ENCODE data around the gene MIA. TPM values are rescaled to one million over a fixed set of nuclear protein-coding genes. Genes with fewer than 3 reads are reported as not detected.
"Not testable (repeated sequence)": the region's sequence is repeated elsewhere in the genome, so short reads cannot be mapped to it uniquely, and the experiment has no call there.

The MIA gene
- total RNA-seq (2014; rRNA removed; shearing (Covaris generic)), result 3.8 TPM in 1 of 2 replicates, not detected in the other

GRCh38 chr19:40774916-40775631, at the start of gene MIA:
TSS of gene MIA (plus strand) at chr19:40775521. CDS start at chr19:40775543, 22 bp downstream.
- in situ Hi-C loops (cut with HindIII; ENCODE audit: low sequenced_read_pairs), result no loop called here
- DNase-seq (ENCODE audit: low spot score), result no peak

- DNase-seq (ENCODE audit: low spot score), result no peak
- in situ Hi-C loops (cut with HindIII; ENCODE audit: low sequenced_read_pairs), result no loop called here
Measured at GRCh38 chr19:40726279-40726678, 49.0 kb upstream of the MIA start.

- DNase-seq (ENCODE audit: low spot score); in situ Hi-C loops (cut with HindIII; ENCODE audit: low sequenced_read_pairs): not testable (repeated sequence)
Measured at GRCh38 chr19:40730065-40730464, 45.3 kb upstream of the MIA start.

GRCh38 chr19:40732304-40732703, 43.0 kb upstream of the MIA start:
- in situ Hi-C loops (cut with HindIII; ENCODE audit: low sequenced_read_pairs); DNase-seq (ENCODE audit: low spot score): not testable (repeated sequence)

GRCh38 chr19:40733149-40733548, 42.2 kb upstream of the MIA start:
- no peak for DNase-seq (ENCODE audit: low spot score)
- in situ Hi-C loops (cut with HindIII; ENCODE audit: low sequenced_read_pairs), result no loop called here

- DNase-seq (ENCODE audit: low spot score), result no peak
- in situ Hi-C loops (cut with HindIII; ENCODE audit: low sequenced_read_pairs), result no loop called here
Measured at GRCh38 chr19:40735013-40735771, 40.1 kb upstream of the MIA start.

GRCh38 chr19:40736661-40737060, 38.7 kb upstream of the MIA start:
- DNase-seq (ENCODE audit: low spot score), result no peak
- in situ Hi-C loops (cut with HindIII; ENCODE audit: low sequenced_read_pairs), result no loop called here

- DNase-seq (ENCODE audit: low spot score), result no peak
- in situ Hi-C loops (cut with HindIII; ENCODE audit: low sequenced_read_pairs), result no loop called here
Measured at GRCh38 chr19:40737102-40737644, 38.1 kb upstream of the MIA start.

GRCh38 chr19:40739030-40739839, 36.1 kb upstream of the MIA start:
- peak; percentile 22 for DNase-seq (ENCODE audit: low spot score)
- in situ Hi-C loops (cut with HindIII; ENCODE audit: low sequenced_read_pairs), result no loop called here

GRCh38 chr19:40739871-40740703, 35.2 kb upstream of the MIA start:
- in situ Hi-C loops (cut with HindIII; ENCODE audit: low sequenced_read_pairs), result no loop called here
- DNase-seq (ENCODE audit: low spot score), result no peak

GRCh38 chr19:40740747-40741146, 34.6 kb upstream of the MIA start:
- peak; percentile 36 for DNase-seq (ENCODE audit: low spot score)
- in situ Hi-C loops (cut with HindIII; ENCODE audit: low sequenced_read_pairs), result no loop called here

- in situ Hi-C loops (cut with HindIII; ENCODE audit: low sequenced_read_pairs), result no loop called here
Measured at GRCh38 chr19:40741527-40742390, 33.6 kb upstream of the MIA start.

GRCh38 chr19:40742477-40742876, 32.8 kb upstream of the MIA start:
- in situ Hi-C loops (cut with HindIII; ENCODE audit: low sequenced_read_pairs), result no loop called here
- DNase-seq (ENCODE audit: low spot score), result peak; percentile 40

More at GRCh38 chr19:40741527-40742390, 33.6 kb upstream of the MIA start:
- DNase-seq (ENCODE audit: low spot score), result peak; percentile 26

- in situ Hi-C loops (cut with HindIII; ENCODE audit: low sequenced_read_pairs), result no loop called here
- no peak for DNase-seq (ENCODE audit: low spot score)
Measured at GRCh38 chr19:40742886-40743285, 32.4 kb upstream of the MIA start.

GRCh38 chr19:40743926-40744325, 31.4 kb upstream of the MIA start:
- no peak for DNase-seq (ENCODE audit: low spot score)
- in situ Hi-C loops (cut with HindIII; ENCODE audit: low sequenced_read_pairs), result no loop called here

GRCh38 chr19:40744554-40745401, 30.5 kb upstream of the MIA start:
- peak; percentile 14 for DNase-seq (ENCODE audit: low spot score)
- in situ Hi-C loops (cut with HindIII; ENCODE audit: low sequenced_read_pairs), result no loop called here

GRCh38 chr19:40745402-40745780, 29.9 kb upstream of the MIA start:
- peak; percentile 2 for DNase-seq (ENCODE audit: low spot score)
- in situ Hi-C loops (cut with HindIII; ENCODE audit: low sequenced_read_pairs), result no loop called here
